ENCODE data around the gene VWDE.

Gene VWDE

DNA sequence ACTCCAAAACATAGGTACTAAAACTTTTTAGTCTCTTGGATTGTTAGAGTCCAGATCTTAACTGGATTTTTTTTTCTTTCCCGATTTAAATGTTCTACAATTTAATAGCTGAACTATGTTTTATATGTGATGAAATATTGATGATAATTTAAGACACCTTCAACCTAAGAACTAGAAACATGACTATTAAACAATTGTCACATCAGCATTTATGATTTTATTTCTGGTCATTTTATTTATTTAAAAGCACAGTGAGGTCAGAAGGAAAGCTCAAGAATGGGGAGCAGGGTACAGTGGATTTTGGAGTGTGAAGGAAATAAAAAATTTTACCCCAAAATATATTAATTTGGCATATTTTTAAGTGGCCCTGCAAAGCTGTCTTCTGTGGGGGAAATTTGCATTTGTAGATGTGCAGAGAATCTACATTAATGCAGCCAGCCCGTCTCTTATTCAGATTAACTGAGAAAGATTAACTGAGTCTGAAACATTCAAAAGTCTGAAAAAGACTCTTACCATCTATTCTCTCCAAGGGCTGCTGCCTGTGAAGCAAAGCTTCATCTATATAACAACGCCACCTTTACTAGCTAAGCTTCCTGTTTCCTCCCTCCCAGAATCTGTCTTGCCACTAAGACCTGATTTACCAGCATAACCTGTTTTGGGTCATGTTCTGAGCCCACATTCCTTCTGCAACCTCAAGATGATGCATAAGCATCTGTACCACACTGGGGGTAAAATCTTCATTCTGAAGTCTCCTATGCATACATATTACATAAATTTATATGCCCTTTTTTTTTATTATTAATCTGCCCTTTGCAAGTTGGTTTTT, 106.2 kb downstream of the VWDE start:
- Histone ChIP-seq H3K9me3 (ENCODE audit: insufficient read depth, low read depth, low read length) (peaks cover 2% of the 10 kb centered on the region), H3K79me2 (ENCODE audit: control insufficient read depth, insufficient read depth, low read length, poor library complexity) (no peaks in the 10 kb centered on the region), H3K4ac (ENCODE audit: low read depth, low read length) (no peak overlapping the region), H3K14ac (ENCODE audit: low read length) (no peak overlapping the region), H4K12ac (ENCODE audit: low read depth, low read length) (no peak overlapping the region), H4K8ac (ENCODE audit: low read depth, low read length) (no peak overlapping the region), H2BK5ac (ENCODE audit: low read depth, low read length, poor library complexity) (no peak overlapping the region), H4K91ac (ENCODE audit: low read depth, low read length) (no peak overlapping the region), H3K27ac (ENCODE audit: low read depth, low read length) (no peak overlapping the region), H3K36me3 (ENCODE audit: control insufficient read depth in 1 of 2, insufficient read depth in 2 of 2, low read length in 2 of 2) (no peaks in the 10 kb centered on the region), H3K4me2 (ENCODE audit: low read length) (no peak overlapping the region), H3K23ac (ENCODE audit: low read length) (no peak overlapping the region), H2BK120ac (ENCODE audit: insufficient read depth, low read length, poor library complexity) (no peak overlapping the region), H3K4me1 (ENCODE audit: control insufficient read depth in 1 of 2, insufficient read depth in 2 of 2, low read length in 2 of 2) (peaks cover 5 to 8% of the 10 kb centered on the region in 2 experiments), H2AK5ac (ENCODE audit: low read length) (no peak overlapping the region), H3K4me3 (ENCODE audit: low read depth, low read length) (no peak overlapping the region), H3K18ac (ENCODE audit: low read length) (no peak overlapping the region), H3K9ac (ENCODE audit: low read length) (no peak overlapping the region), H3K79me1 (ENCODE audit: low read length) (no peaks in the 10 kb centered on the region), H2AFZ (ENCODE audit: insufficient read depth, low read length, poor library complexity) (no peak overlapping the region), H3K27me3 (ENCODE audit: insufficient read depth, low read length) (no peaks in the 10 kb centered on the region), H2BK12ac (ENCODE audit: low read length) (no peak overlapping the region)
- WGBS (ENCODE audit: extremely low coverage, insufficient coverage, insufficient read length) = no CpG with 5 or more reads among the region's 3 CpGs
- DNase-seq = peak; percentile 6 to 72

DNA sequence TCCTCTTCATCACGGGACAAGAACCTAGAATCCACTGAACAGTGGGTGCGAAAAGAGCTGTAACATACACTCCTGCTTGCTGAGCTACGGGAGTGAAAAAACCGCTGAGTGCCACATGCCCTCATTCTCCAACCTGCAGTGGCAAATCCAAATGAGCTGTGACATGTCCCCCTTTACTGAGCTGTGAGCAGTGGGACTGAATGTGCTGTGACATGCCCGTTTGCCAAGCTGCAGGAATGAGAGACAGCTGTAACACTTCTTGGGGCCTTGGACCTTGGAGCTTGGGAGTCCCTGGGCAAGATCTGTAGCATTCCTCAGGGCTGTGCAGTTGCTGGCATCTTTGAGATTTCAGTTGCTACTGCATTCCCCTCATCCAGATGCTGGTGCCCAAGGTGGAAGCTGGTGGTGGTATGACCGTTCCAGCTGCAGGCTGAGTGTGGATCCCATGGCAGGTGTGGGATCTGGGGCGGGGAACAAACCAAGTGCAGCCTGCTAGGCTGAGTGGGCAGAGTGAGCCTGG, 107.6 kb downstream of the VWDE start:
- Histone ChIP-seq H3K4me3 (ENCODE audit: low read depth, low read length) (peak overlapping the region; percentile 5), H4K91ac (ENCODE audit: low read depth, low read length) (peak overlapping the region; percentile 16), H3K36me3 (ENCODE audit: control insufficient read depth in 1 of 2, insufficient read depth in 2 of 2, low read length in 2 of 2) (no peaks in the 10 kb centered on the region), H4K8ac (ENCODE audit: low read depth, low read length) (no peak overlapping the region), H2BK12ac (ENCODE audit: low read length) (no peak overlapping the region), H3K4ac (ENCODE audit: low read depth, low read length) (no peak overlapping the region), H3K79me2 (ENCODE audit: control insufficient read depth, insufficient read depth, low read length, poor library complexity) (no peaks in the 10 kb centered on the region), H3K27me3 (ENCODE audit: insufficient read depth, low read length) (no peaks in the 10 kb centered on the region), H3K79me1 (ENCODE audit: low read length) (no peaks in the 10 kb centered on the region), H2AK5ac (ENCODE audit: low read length) (no peak overlapping the region), H3K9me3 (ENCODE audit: insufficient read depth, low read depth, low read length) (peaks cover 4% of the 10 kb centered on the region), H3K14ac (ENCODE audit: low read length) (peak overlapping the region; percentile 12), H2AFZ (ENCODE audit: insufficient read depth, low read length, poor library complexity) (no peak overlapping the region), H4K12ac (ENCODE audit: low read depth, low read length) (no peak overlapping the region), H3K4me2 (ENCODE audit: low read length) (no peak overlapping the region), H2BK120ac (ENCODE audit: insufficient read depth, low read length, poor library complexity) (no peak overlapping the region), H3K27ac (ENCODE audit: low read depth, low read length) (no peak overlapping the region), H2BK5ac (ENCODE audit: low read depth, low read length, poor library complexity) (no peak overlapping the region), H3K18ac (ENCODE audit: low read length) (no peak overlapping the region), H3K23ac (ENCODE audit: low read length) (no peak overlapping the region), H3K9ac (ENCODE audit: low read length) (no peak overlapping the region), H3K4me1 (ENCODE audit: control insufficient read depth in 1 of 2, insufficient read depth in 2 of 2, low read length in 2 of 2) (peaks cover 5 to 8% of the 10 kb centered on the region in 2 experiments)
- peak; percentile 58 to 72 for DNase-seq
- WGBS (ENCODE audit: extremely low coverage, insufficient coverage, insufficient read length) = no CpG with 5 or more reads among the region's 7 CpGs

DNA sequence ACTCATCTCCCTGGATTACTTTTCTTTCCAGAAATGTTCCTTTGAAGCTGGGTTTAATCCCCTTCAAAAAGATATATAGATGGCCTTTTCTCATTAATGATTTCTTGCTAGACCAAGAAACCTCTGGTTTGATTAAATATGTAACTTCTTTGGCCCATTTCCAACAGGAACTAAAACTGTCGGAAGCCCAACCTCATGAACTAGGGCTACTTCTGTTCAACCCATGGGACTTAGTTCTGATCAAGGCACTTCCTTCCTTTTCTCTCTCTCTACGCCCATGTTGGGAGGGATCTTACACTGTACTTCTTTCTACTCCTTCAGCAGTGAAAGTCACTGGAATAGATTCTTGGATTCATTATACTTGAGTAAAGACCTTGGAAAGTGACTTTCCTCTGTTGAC, 109.0 kb downstream of the VWDE start:
- no peak overlapping the region for H3K9ac ChIP-seq (ENCODE audit: low read length)

DNA sequence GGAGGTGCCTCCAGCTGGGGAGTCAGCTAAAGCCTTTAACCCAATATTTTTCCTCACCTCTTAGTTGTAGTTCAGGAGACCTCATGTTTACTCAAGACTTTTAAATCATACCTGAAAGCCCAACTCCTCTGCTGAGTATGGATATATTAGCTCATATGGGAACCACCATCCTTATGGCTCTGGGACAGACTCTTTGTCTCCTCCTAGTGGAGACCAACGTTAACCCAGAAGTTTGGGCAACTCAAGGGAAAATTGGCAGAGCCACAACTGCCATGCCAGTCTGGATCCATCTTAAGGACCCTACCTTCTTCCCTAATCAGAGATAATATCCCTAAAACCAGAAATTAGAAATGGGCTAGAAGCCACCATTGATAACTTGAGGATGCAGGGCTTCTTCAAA, 111.8 kb downstream of the VWDE start:
- Histone ChIP-seq H3K27me3 (ENCODE audit: insufficient read depth, low read length) (no peaks in the 10 kb centered on the region), H3K4ac (ENCODE audit: low read depth, low read length) (no peak overlapping the region), H3K4me1 (ENCODE audit: control insufficient read depth in 1 of 2, insufficient read depth in 2 of 2, low read length in 2 of 2) (peaks cover 0 to 3% of the 10 kb centered on the region in 2 experiments), H3K79me1 (ENCODE audit: low read length) (no peaks in the 10 kb centered on the region), H3K4me2 (ENCODE audit: low read length) (no peak overlapping the region), H4K91ac (ENCODE audit: low read depth, low read length) (no peak overlapping the region), H2BK120ac (ENCODE audit: insufficient read depth, low read length, poor library complexity) (no peak overlapping the region), H3K18ac (ENCODE audit: low read length) (no peak overlapping the region), H4K8ac (ENCODE audit: low read depth, low read length) (no peak overlapping the region), H3K36me3 (ENCODE audit: control insufficient read depth in 1 of 2, insufficient read depth in 2 of 2, low read length in 2 of 2) (no peaks in the 10 kb centered on the region), H3K9me3 (ENCODE audit: insufficient read depth, low read depth, low read length) (peaks cover 4% of the 10 kb centered on the region), H3K4me3 (ENCODE audit: low read depth, low read length) (no peak overlapping the region), H2AFZ (ENCODE audit: insufficient read depth, low read length, poor library complexity) (no peak overlapping the region), H2BK12ac (ENCODE audit: low read length) (no peak overlapping the region), H4K12ac (ENCODE audit: low read depth, low read length) (no peak overlapping the region), H3K23ac (ENCODE audit: low read length) (no peak overlapping the region), H3K9ac (ENCODE audit: low read length) (no peak overlapping the region), H3K14ac (ENCODE audit: low read length) (no peak overlapping the region), H2AK5ac (ENCODE audit: low read length) (no peak overlapping the region), H3K27ac (ENCODE audit: low read depth, low read length) (no peak overlapping the region), H3K79me2 (ENCODE audit: control insufficient read depth, insufficient read depth, low read length, poor library complexity) (no peaks in the 10 kb centered on the region), H2BK5ac (ENCODE audit: low read depth, low read length, poor library complexity) (no peak overlapping the region)
- WGBS (ENCODE audit: extremely low coverage, insufficient coverage, insufficient read length) = no CpG with 5 or more reads among the region's 1 CpG
- DNase-seq = peak in 1 of 2 donors; percentile 22

More for the DNA sequence above, 109.0 kb downstream of the VWDE start:
- Histone ChIP-seq H2AFZ (ENCODE audit: insufficient read depth, low read length, poor library complexity) (no peak overlapping the region), H3K9me3 (ENCODE audit: insufficient read depth, low read depth, low read length) (peaks cover 4% of the 10 kb centered on the region), H3K27me3 (ENCODE audit: insufficient read depth, low read length) (no peaks in the 10 kb centered on the region), H3K23ac (ENCODE audit: low read length) (no peak overlapping the region), H3K27ac (ENCODE audit: low read depth, low read length) (no peak overlapping the region), H4K91ac (ENCODE audit: low read depth, low read length) (no peak overlapping the region), H3K79me2 (ENCODE audit: control insufficient read depth, insufficient read depth, low read length, poor library complexity) (no peaks in the 10 kb centered on the region), H3K18ac (ENCODE audit: low read length) (no peak overlapping the region), H3K4me1 (ENCODE audit: control insufficient read depth in 1 of 2, insufficient read depth in 2 of 2, low read length in 2 of 2) (peaks cover 5 to 8% of the 10 kb centered on the region in 2 experiments), H3K4me3 (ENCODE audit: low read depth, low read length) (no peak overlapping the region), H3K36me3 (ENCODE audit: control insufficient read depth in 1 of 2, insufficient read depth in 2 of 2, low read length in 2 of 2) (no peaks in the 10 kb centered on the region), H2BK5ac (ENCODE audit: low read depth, low read length, poor library complexity) (no peak overlapping the region), H2BK12ac (ENCODE audit: low read length) (no peak overlapping the region), H4K8ac (ENCODE audit: low read depth, low read length) (no peak overlapping the region), H2BK120ac (ENCODE audit: insufficient read depth, low read length, poor library complexity) (no peak overlapping the region), H3K4ac (ENCODE audit: low read depth, low read length) (no peak overlapping the region), H3K14ac (ENCODE audit: low read length) (no peak overlapping the region), H2AK5ac (ENCODE audit: low read length) (no peak overlapping the region), H3K79me1 (ENCODE audit: low read length) (no peaks in the 10 kb centered on the region), H3K4me2 (ENCODE audit: low read length) (no peak overlapping the region), H4K12ac (ENCODE audit: low read depth, low read length) (no peak overlapping the region)
- no CpG with 5 or more reads among the region's 2 CpGs for WGBS (ENCODE audit: extremely low coverage, insufficient coverage, insufficient read length)
- DNase-seq = no peak
